IPS-20b (cell line): Measurements from ENCODE around the gene RPF1.

Experiments used
- H3K27ac ChIP-seq: one replicate; pipeline ENCODE4 v1.5.1; 2013; ENCODE audit warnings: low read length
- H3K27me3 ChIP-seq: 2 replicates; pipeline ENCODE4 v1.6.1; 2013; ENCODE audit warnings: mild to moderate bottlenecking, low read length, inconsistent platforms; ENCODE audit not compliant: insufficient read depth
- H3K36me3 ChIP-seq: 2 replicates; pipeline ENCODE4 v1.6.1; 2013; ENCODE audit warnings: low read depth, mild to moderate bottlenecking, inconsistent platforms, low read length, moderate library complexity; ENCODE audit not compliant: insufficient read depth
- H3K4me1 ChIP-seq: 2 replicates; pipeline ENCODE4 v1.6.1; 2013; ENCODE audit warnings: mild to moderate bottlenecking, control low read depth, inconsistent platforms, low read length, moderate library complexity; ENCODE audit not compliant: insufficient read depth
- H3K4me3 ChIP-seq: 2 replicates; pipeline ENCODE4 v1.5.1; 2013; ENCODE audit warnings: mild to moderate bottlenecking, low read length, inconsistent platforms
- H3K9ac ChIP-seq: 2 replicates; pipeline ENCODE4 v1.6.1; 2013; ENCODE audit warnings: low read depth, mild to moderate bottlenecking, inconsistent platforms, low read length, moderate library complexity
- H3K9me3 ChIP-seq: 2 replicates; pipeline ENCODE4 v1.6.1; 2013; ENCODE audit warnings: mild to moderate bottlenecking, low read depth, low read length, inconsistent platforms; ENCODE audit not compliant: insufficient read depth

The RPF1 gene

DNA sequence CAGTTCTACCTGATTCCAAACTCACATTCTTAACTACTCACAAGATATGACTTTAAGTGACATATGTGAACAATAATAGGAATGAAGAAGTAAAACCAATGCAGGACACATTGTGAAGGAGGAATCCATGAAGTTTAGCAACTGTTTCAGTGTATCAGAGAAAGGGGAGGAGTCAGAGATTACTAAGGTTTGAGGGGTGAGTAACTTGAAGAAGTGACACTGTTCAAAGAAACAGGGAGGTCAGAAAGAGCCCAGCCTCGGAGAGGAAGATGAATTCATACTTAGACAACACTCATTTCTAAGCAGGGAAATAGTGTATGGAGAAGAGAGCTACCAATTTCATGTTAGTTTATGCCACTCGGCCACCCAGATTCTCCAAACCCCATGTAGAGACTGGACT is 28.2 kb upstream of the RPF1 start:
- Histone ChIP-seq H3K9me3 (no peaks in the 10 kb centered on the region), H3K4me1 (no peaks in the 10 kb centered on the region), H3K27ac (no peak overlapping the region), H3K9ac (no peak overlapping the region), H3K36me3 (no peaks in the 10 kb centered on the region), H3K27me3 (no peaks in the 10 kb centered on the region; the same call in 1 of the 2 replicates), H3K4me3 (no peak overlapping the region)

DNA sequence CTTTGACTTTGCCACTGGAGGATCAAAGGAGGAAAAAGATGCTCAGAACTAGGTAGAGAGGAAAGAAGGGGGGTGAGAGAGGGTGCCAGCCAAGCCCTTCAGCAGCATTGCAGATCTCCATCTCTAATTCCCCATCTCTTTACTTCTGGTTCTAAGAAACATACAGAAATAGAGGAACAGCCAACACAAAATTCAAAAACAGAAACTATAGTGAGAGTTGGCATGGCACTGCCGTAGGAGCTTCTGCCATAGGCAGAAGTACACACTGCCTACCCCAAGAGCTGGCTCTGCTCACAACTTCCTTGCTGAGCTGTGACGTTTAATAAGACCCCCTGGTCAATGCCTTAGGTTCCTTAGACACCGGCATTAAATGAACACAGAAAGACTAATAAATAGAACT is 26.6 kb upstream of the RPF1 start:
- Histone ChIP-seq H3K27ac (no peak overlapping the region), H3K4me1 (no peaks in the 10 kb centered on the region), H3K9me3 (no peaks in the 10 kb centered on the region), H3K4me3 (no peak overlapping the region), H3K36me3 (no peaks in the 10 kb centered on the region), H3K9ac (no peak overlapping the region), H3K27me3 (no peaks in the 10 kb centered on the region; the same call in 1 of the 2 replicates)

DNA sequence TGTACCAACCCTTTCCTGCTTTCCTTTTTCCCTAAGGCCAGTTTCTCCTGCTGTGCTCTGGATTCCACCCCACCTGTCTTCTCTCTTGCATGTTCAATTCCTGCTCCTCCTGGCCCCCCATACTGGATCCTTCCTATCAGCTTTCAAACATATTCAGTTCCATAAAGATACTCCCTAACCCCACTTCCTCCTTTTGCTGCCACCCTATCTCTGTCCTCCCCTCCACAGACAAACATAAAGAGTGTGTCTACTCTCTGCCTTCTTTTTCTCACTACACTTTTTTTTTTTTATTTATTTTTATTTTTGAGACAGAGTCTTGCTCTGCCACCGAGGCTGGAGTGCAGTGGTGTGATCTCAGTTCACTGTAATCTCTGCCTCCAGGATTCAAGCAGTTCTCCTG is 16.9 kb upstream of the RPF1 start:
- Histone ChIP-seq H3K27ac (no peak overlapping the region), H3K4me1 (no peaks in the 10 kb centered on the region), H3K9ac (no peak overlapping the region), H3K9me3 (no peaks in the 10 kb centered on the region), H3K27me3 (peaks cover 36% of the 10 kb centered on the region), H3K4me3 (no peak overlapping the region), H3K36me3 (no peaks in the 10 kb centered on the region)

DNA sequence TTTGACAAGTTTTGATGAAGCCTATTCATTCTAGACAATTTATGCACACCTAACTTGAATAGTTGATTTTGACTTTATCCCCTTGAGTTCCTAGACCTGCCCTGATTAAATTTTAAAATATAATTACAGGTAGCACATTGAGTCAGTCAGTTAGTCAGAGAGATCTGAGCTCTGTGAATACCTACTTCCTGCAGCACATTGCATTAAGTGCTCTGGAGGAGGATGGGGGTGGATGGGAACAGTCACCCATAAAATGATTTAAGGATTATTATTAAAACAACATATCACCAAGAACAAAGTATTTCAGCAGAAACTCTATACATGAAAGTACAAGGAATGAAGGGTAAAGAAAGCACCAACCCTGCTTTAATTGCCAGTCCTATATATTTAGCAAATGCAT is 11.8 kb upstream of the RPF1 start:
- H3K4me1 ChIP-seq, result no peaks in the 10 kb centered on the region
- no peak overlapping the region for H3K4me3 ChIP-seq
- H3K9me3 ChIP-seq, result no peaks in the 10 kb centered on the region
- peaks cover 78% of the 10 kb centered on the region for H3K27me3 ChIP-seq
- H3K36me3 ChIP-seq, result no peaks in the 10 kb centered on the region
- no peak overlapping the region for H3K9ac ChIP-seq
- H3K27ac ChIP-seq, result no peak overlapping the region

DNA sequence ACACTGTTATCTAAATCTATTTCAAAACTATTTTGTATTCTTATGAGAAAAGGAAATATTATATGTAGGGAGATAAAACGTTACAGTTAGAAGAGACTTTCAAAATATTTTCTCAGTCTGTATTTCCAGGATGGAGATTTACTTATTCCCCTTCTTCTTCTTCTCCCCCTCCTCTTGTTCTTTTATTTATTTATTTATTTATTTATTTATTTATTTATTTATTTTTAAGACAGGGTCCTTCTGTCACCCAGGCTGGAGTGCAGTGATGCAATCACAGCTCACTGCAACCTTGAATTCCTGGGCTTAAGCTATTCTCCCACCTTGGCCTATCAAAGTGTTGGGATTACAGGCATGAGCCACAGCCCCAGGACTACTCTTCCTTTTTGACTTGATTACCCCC is 2.8 kb upstream of the RPF1 start:
- peaks cover 2% of the 10 kb centered on the region for H3K36me3 ChIP-seq
- H3K9me3 ChIP-seq, result peaks cover 8% of the 10 kb centered on the region
- peaks cover 74% of the 10 kb centered on the region for H3K27me3 ChIP-seq
- H3K4me1 ChIP-seq, result no peaks in the 10 kb centered on the region
- no peak overlapping the region for H3K4me3 ChIP-seq
- H3K27ac ChIP-seq, result no peak overlapping the region
- H3K9ac ChIP-seq, result no peak overlapping the region

DNA sequence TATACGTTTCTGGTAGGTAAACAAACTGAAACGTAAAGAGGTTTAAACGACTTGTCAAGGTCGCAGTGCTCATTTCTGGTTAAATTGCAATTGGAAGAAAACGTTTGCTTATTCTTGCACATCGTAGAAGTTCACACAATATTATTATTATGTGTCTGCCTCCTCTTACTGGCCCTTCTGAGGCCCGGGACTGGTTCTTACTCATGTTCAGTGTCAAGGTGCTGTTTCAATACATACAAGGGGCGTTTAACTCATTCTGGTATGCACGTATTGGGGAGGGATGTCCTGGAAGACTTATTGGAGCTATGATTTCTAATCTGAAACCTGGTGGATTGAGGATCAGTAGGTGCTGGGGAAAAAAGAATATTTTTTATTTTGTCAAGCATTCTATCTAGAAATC is 932 bp downstream of the RPF1 start:
- H3K4me1 ChIP-seq, result no peaks in the 10 kb centered on the region
- H3K27me3 ChIP-seq, result peaks cover 36% of the 10 kb centered on the region
- peak overlapping the region; percentile 81; the same call in 1 of the 2 replicates for H3K9ac ChIP-seq
- peaks cover 40% of the 10 kb centered on the region for H3K36me3 ChIP-seq
- H3K4me3 ChIP-seq, result peak overlapping the region; percentile 95
- peaks cover 8% of the 10 kb centered on the region for H3K9me3 ChIP-seq
- H3K27ac ChIP-seq, result no peak overlapping the region

DNA sequence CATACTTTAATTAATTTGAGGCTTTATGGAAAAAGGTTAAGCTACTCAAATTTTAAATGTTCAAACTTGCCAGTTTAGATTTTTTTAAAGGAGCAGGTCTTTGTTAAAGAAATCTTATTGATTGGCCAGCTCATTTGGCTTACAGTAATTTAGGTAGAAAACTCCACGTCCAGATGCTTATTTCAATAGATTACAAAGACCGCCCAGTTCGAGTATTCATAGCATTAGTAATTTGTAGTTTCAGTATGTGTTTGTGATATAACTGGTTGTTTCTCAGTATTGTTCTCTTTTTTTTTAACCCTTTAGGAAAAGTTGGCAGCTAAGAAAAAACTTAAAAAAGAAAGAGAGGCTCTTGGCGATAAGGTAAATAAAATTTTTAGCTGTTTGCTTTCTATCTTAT is 1.6 kb downstream of the RPF1 start:
- peaks cover 8% of the 10 kb centered on the region for H3K9me3 ChIP-seq
- H3K4me1 ChIP-seq, result no peaks in the 10 kb centered on the region
- peak overlapping the region; percentile 95 for H3K4me3 ChIP-seq
- peaks cover 46% of the 10 kb centered on the region for H3K36me3 ChIP-seq
- no peak overlapping the region for H3K9ac ChIP-seq
- peaks cover 29% of the 10 kb centered on the region for H3K27me3 ChIP-seq
- H3K27ac ChIP-seq, result no peak overlapping the region

DNA sequence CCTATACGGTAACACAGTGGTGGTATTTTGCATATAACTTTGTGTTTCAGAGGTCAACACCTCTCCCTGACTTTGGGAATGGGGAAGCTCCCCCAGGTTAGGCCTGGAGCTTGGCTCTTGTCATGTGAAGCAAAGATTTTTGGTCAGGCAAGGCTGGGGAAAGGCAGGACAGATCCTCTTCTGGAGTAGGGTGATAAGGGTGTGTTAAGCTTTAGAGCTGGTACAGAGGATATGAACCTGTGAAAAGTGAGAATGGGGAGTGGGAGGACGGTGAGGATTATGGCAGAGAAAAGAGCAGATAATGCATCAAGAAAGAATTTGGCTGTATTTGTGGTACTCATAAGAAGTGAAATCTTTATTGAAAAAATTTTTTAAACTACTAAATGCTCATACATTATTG is 2.3 kb downstream of the RPF1 start:
- H3K4me1 ChIP-seq, result no peaks in the 10 kb centered on the region
- no peak overlapping the region for H3K9ac ChIP-seq
- peaks cover 51% of the 10 kb centered on the region for H3K36me3 ChIP-seq
- no peak overlapping the region for H3K27ac ChIP-seq
- peaks cover 8% of the 10 kb centered on the region for H3K9me3 ChIP-seq
- H3K4me3 ChIP-seq, result no peak overlapping the region
- peaks cover 23% of the 10 kb centered on the region for H3K27me3 ChIP-seq

DNA sequence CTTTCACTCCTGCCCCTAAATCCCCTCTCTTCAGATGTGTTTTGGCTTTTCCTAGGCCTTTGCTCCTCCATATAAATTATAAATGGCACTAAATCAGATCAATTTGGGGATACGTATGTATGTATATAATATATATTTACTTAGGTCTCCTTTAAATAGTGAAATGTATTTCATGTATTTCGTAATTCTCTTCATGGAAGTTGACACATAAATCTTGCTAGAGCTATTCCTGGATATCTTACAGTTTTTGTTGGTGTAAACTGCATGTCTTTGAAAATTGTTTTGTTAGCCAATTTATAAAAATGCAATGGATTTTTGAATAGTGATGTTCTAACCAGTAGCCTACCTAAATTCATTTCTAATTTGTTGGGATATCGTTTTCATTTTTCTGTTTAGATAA is 9.0 kb downstream of the RPF1 start:
- no peaks in the 10 kb centered on the region for H3K27me3 ChIP-seq
- no peaks in the 10 kb centered on the region for H3K4me1 ChIP-seq
- no peaks in the 10 kb centered on the region for H3K9me3 ChIP-seq
- H3K27ac ChIP-seq, result no peak overlapping the region
- H3K9ac ChIP-seq, result no peak overlapping the region
- peaks cover 70% of the 10 kb centered on the region for H3K36me3 ChIP-seq
- H3K4me3 ChIP-seq, result no peak overlapping the region

DNA sequence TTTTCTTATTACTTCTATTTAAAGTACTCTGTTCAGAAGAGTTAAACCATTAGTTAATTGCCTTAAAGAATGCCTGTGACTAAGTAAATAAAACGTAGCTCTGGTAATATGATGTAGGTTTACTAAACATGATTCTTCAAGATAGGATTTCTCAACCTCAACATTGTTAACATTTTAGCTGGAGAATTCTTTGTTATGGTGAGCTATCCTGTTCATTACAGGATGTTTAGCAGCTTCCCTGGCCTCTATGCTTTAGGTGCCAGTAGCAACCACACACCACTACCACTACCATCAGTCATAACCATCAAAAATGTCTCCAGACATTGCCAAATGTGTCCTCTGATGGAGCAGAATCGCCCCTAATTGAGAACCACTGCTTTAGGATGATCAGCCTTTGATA is 10.7 kb downstream of the RPF1 start:
- Histone ChIP-seq H3K27ac (no peak overlapping the region), H3K9me3 (no peaks in the 10 kb centered on the region), H3K36me3 (peaks cover 70% of the 10 kb centered on the region), H3K27me3 (no peaks in the 10 kb centered on the region), H3K4me3 (no peak overlapping the region), H3K4me1 (no peaks in the 10 kb centered on the region), H3K9ac (no peak overlapping the region)

DNA sequence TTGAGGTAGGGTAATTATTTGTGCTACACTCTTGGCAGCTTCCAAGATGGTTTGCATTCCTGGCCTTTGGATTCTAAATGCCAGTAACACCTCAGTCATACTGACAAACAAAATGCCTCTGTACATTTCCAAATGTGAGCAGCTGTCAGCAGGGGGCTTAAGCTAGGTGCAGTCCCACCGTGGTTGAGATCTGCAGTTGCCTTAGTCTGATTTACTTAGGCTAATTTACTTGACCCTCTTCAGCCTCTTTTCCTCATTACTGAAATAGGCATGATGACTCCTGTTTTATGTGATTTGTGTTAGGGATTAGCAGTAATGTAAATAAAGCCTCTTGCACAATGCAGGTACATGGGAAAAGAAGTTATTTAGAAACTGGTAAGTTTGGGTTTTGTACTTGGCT is 13.7 kb downstream of the RPF1 start:
- Histone ChIP-seq H3K9ac (no peak overlapping the region), H3K36me3 (peaks cover 86% of the 10 kb centered on the region), H3K4me1 (no peaks in the 10 kb centered on the region), H3K9me3 (no peaks in the 10 kb centered on the region), H3K27ac (no peak overlapping the region), H3K27me3 (no peaks in the 10 kb centered on the region), H3K4me3 (no peak overlapping the region)

DNA sequence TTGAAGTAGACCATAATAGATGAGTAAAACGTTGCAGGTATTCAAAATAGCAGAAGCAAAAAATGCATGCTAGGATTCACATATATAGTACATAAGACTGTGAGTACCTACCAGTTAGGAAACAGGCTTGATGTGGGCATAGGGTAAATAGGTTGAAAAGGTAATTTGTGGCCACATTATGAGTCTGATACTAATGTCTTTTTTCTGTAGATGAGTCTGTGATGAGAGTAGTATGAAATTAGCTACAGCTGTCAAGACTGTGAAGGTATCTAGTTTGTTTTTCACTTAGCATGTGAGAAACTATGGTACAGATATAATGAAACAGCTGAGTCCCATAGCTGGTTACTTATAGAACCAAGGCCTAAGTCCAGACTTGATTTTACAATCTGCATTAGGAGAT is 14.7 kb downstream of the RPF1 start:
- Histone ChIP-seq H3K27ac (no peak overlapping the region), H3K36me3 (peaks cover 96% of the 10 kb centered on the region), H3K4me3 (no peak overlapping the region), H3K9me3 (no peaks in the 10 kb centered on the region), H3K9ac (no peak overlapping the region), H3K27me3 (no peaks in the 10 kb centered on the region), H3K4me1 (no peaks in the 10 kb centered on the region)

DNA sequence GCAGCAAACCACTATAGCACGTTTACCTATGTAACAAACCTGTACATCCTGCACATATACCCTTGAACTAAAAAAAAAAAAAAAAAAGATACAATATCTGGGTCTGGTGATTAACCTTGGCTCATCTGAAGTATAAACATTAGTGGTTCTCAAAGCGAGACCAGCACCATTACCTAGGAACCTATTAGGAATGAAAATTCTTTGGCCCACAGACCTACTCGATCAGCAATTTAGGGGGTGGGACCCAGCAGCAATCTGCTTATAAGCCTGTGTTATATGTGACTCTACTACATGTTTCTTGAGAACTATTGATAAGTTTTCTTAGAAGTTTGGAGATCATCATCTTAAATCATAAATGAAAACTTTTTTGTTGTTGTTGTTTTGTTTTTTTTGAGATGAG is 17.4 kb downstream of the RPF1 start:
- no peaks in the 10 kb centered on the region for H3K27me3 ChIP-seq
- peaks cover 100% of the 10 kb centered on the region for H3K36me3 ChIP-seq
- H3K9me3 ChIP-seq, result no peaks in the 10 kb centered on the region
- peaks cover 2% of the 10 kb centered on the region; the same call in 1 of the 2 replicates for H3K4me1 ChIP-seq
- no peak overlapping the region for H3K4me3 ChIP-seq
- no peak overlapping the region for H3K9ac ChIP-seq
- no peak overlapping the region for H3K27ac ChIP-seq
